ENCODE measurements around the gene CAMTA1. TPM values are rescaled to one million over a fixed set of nuclear protein-coding genes. Genes with fewer than 3 reads are reported as not detected.
"Not testable (repeated sequence)": the region's sequence is repeated elsewhere in the genome, so short reads cannot be mapped to it uniquely, and the experiment has no call there.

Gene CAMTA1
- total RNA-seq, 6 donors from 2014 or later, result 38.8 to 74.0 (median 46.1) TPM

- Histone ChIP-seq H3K27ac (no peak overlapping the region), H3K36me3 (no peaks in the 10 kb centered on the region), H3K4me1 (no peaks in the 10 kb centered on the region), H3K4me3 (no peak overlapping the region), H3K9me3 (no peaks in the 10 kb centered on the region), H3K27me3 (no peaks in the 10 kb centered on the region)
- TF ChIP-seq POLR2A (IDR thresholded peaks at IDR 0.05) (no peak), CTCF (IDR thresholded peaks at IDR 0.05) (no peak), EP300 (IDR thresholded peaks at IDR 0.05) (no peak), POLR2AphosphoS5 (IDR thresholded peaks at IDR 0.05) (no peak)
- DNase-seq (no peak), ATAC-seq (ENCODE audit: low FRiP score in 2 of 2) (no peak)
- 78 to 83% methylated on average over 16 of the region's 16 CpGs for WGBS, 2 donors
Measured at GRCh38 chr1:7686301-7686850, 901.1 kb downstream of the CAMTA1 start.

DNA sequence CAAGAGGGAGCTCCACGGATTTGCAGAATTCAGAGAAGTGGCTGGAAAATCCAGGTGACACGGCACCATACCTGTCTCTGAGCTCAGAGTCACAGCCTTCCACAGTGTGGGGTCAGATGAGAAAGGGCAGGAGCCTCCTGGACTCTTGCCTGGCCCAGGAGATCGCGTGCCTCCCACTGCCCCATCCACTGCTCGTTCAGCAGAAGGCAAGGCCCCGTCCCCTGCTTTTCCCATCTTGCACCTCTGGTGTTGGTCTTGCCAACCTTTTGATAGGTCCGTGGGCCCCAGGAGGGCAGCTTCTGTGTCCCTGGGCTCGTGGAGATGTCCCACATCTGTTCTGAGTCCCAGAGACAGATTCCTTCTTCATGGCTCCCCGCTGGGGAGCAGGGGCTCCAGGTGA lies 902.2 kb downstream of the CAMTA1 start:
- no peak overlapping the region for H3K4me3 ChIP-seq
- H3K36me3 ChIP-seq, result no peaks in the 10 kb centered on the region
- no peak overlapping the region for H3K27ac ChIP-seq
- no peaks in the 10 kb centered on the region for H3K9me3 ChIP-seq
- H3K27me3 ChIP-seq, result no peaks in the 10 kb centered on the region
- 88 to 91% methylated on average over 9 of the region's 9 CpGs for WGBS, 2 donors
- no peak for DNase-seq
- TF ChIP-seq POLR2AphosphoS5 (IDR thresholded peaks at IDR 0.05) (no peak), POLR2A (IDR thresholded peaks at IDR 0.05) (no peak), EP300 (IDR thresholded peaks at IDR 0.05) (no peak), CTCF (IDR thresholded peaks at IDR 0.05) (no peak)
- ATAC-seq (ENCODE audit: low FRiP score in 2 of 2), result no peak
- H3K4me1 ChIP-seq, result no peaks in the 10 kb centered on the region

- no peak for TF ChIP-seq EP300 (IDR thresholded peaks at IDR 0.05)
- no peak for TF ChIP-seq CTCF (IDR thresholded peaks at IDR 0.05)
- no peak for TF ChIP-seq POLR2A (IDR thresholded peaks at IDR 0.05)
- TF ChIP-seq POLR2AphosphoS5 (IDR thresholded peaks at IDR 0.05), result no peak
Measured at GRCh38 chr1:7688659-7689058, 903.4 kb downstream of the CAMTA1 start.

GRCh38 chr1:7689307-7689706 lies 904.1 kb downstream of the CAMTA1 start:
- H3K36me3 ChIP-seq; ATAC-seq (ENCODE audit: low FRiP score in 2 of 2); H3K9me3 ChIP-seq; H3K27me3 ChIP-seq; H3K4me3 ChIP-seq; H3K27ac ChIP-seq; H3K4me1 ChIP-seq; DNase-seq: not testable (repeated sequence)
- WGBS, 2 donors, result 52 to 85% methylated on average over 4 of the region's 4 CpGs

More at GRCh38 chr1:7688659-7689058, 903.4 kb downstream of the CAMTA1 start:
- DNase-seq (no peak), ATAC-seq (ENCODE audit: low FRiP score in 2 of 2) (no peak)
- 50 to 82% methylated on average over 1 of the region's 1 CpG for WGBS, 2 donors
- Histone ChIP-seq H3K27me3 (no peaks in the 10 kb centered on the region), H3K27ac (no peak overlapping the region), H3K4me1 (no peaks in the 10 kb centered on the region), H3K4me3 (no peak overlapping the region), H3K9me3 (no peaks in the 10 kb centered on the region), H3K36me3 (no peaks in the 10 kb centered on the region)

DNA sequence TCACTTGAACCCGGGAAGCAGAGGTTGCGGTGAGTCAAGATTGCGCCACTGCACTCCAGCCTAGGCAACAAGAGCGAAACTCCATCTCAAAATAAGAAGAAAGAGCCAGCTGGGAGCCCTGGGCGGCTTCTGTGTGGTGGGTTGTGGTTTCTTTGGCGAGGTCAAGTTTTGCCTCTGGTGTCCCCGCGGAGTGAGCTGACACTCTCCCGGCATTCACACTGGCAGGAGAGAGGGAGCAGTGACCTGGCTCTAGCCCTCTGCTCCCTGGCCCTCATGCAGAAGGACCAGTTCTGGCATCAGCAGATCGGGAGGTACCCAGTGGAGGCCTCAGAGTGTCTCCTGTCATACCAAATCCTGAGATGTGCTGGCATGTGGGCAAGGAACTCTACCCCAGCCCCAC lies 904.8 kb downstream of the CAMTA1 start:
- Histone ChIP-seq H3K27ac (no peak overlapping the region), H3K27me3 (no peaks in the 10 kb centered on the region), H3K4me3 (no peak overlapping the region), H3K4me1 (no peaks in the 10 kb centered on the region), H3K9me3 (no peaks in the 10 kb centered on the region), H3K36me3 (no peaks in the 10 kb centered on the region)
- ATAC-seq (ENCODE audit: low FRiP score in 2 of 2) (no peak), DNase-seq (no peak)
- TF ChIP-seq EP300 (IDR thresholded peaks at IDR 0.05) (no peak), POLR2AphosphoS5 (IDR thresholded peaks at IDR 0.05) (no peak), CTCF (IDR thresholded peaks at IDR 0.05) (no peak), POLR2A (IDR thresholded peaks at IDR 0.05) (no peak)
- WGBS, 2 donors, result 83 to 92% methylated on average over 10 of the region's 10 CpGs

Data from upper lobe of left lung (tissue), 6 donors.